ENCODE data around the gene ZC3H12A.
A peak's percentile ranks its signal among the peaks of the same experiment; 100 is the strongest.

Gene ZC3H12A

DNA sequence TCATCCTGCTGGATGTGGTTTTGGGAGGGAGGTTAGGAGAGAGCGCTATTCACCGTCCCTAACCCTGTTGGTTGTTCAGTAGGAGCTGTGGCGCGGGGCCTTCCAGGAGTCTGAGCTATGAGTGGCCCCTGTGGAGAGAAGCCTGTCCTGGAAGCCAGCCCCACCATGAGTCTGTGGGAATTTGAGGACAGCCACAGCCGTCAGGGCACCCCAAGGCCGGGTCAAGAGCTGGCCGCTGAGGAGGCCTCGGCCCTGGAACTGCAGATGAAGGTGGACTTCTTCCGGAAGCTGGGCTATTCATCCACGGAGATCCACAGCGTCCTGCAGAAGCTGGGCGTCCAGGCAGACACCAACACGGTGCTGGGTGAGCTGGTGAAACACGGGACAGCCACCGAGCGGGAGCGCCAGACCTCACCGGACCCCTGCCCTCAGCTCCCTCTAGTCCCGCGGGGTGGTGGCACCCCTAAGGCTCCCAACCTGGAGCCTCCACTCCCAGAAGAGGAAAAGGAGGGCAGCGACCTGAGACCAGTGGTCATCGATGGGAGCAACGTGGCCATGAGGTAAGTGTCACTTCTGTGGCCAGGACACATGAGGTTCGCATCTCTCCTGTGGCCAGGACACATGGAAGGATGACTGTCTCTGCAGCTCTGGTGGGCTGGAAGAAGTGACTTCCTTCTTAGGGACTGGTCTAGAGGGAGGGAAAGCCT, 1.2 kb downstream of the ZC3H12A start:
- DNase-seq (ENCODE audit: extremely low read depth, low read depth) = no peak
- TF ChIP-seq, protein P1, sequence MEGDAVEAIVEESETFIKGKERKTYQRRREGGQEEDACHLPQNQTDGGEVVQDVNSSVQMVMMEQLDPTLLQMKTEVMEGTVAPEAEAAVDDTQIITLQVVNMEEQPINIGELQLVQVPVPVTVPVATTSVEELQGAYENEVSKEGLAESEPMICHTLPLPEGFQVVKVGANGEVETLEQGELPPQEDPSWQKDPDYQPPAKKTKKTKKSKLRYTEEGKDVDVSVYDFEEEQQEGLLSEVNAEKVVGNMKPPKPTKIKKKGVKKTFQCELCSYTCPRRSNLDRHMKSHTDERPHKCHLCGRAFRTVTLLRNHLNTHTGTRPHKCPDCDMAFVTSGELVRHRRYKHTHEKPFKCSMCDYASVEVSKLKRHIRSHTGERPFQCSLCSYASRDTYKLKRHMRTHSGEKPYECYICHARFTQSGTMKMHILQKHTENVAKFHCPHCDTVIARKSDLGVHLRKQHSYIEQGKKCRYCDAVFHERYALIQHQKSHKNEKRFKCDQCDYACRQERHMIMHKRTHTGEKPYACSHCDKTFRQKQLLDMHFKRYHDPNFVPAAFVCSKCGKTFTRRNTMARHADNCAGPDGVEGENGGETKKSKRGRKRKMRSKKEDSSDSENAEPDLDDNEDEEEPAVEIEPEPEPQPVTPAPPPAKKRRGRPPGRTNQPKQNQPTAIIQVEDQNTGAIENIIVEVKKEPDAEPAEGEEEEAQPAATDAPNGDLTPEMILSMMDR (IDR thresholded peaks at IDR 0.05; ENCODE audit: low read depth, low read length) = no peak

DNA sequence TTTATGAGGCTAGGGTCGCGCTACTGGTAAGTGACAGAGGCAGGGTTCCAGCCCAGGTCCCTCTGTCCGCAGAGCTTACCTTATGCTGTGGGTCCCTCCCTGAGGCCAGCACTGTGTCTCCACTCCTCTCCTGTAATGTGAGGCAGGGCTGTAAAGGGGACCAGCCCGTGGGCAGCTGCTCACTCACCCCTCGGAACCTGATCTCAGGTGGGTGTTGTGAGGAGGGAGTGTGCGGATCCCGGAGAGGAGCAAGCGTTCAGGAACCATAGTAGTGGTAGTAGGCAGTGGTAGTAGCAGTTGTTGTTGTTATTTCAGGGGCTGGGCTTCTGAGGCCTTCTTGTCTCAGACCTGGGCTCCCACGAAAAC, 1.7 kb downstream of the ZC3H12A start:
- no peak for DNase-seq (ENCODE audit: extremely low read depth, low read depth)

DNA sequence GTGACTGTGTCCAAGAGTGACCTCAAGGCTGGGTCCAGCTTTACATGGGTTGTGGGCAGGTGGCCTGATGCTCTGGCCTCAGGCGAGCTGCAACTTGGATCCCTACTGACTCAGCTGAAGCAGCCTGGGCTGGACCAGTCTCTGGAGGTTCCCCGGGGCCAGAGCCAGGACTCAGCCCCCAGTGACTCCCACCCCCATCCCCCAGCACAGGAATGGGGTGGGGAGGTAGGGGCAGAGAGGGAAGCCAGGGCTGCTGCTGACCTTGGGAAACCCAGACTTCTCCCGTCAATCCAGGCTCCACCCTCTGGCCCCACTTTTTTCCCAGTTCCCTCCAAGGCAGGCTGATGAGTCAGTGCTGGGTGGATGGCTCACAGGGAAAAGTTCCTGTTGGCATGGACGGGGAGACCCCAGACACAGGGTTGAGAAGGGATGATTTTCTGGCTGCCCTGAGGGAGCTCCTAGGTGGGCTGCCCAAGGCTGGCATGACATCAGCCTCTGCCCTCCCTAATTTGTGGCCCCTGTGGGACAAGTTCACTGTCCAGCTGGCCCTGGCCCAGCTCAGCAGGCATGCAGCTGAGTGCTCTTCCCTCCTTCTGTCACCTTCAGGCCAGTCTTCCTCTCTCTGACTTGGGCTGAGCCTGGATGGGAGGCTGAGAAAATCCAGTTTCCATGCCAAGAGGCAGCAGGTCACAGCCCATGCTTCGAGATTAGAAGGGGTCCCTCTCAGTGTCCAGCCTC, 2.2 kb downstream of the ZC3H12A start:
- TF ChIP-seq, protein P1 (IDR thresholded peaks at IDR 0.05; ENCODE audit: low read depth, low read length) = no peak
- DNase-seq (ENCODE audit: extremely low read depth, low read depth) = peak; percentile 81

More for the DNA sequence above, 1.7 kb downstream of the ZC3H12A start:
- TF ChIP-seq, protein P1 (IDR thresholded peaks at IDR 0.05; ENCODE audit: low read depth, low read length) = no peak

DNA sequence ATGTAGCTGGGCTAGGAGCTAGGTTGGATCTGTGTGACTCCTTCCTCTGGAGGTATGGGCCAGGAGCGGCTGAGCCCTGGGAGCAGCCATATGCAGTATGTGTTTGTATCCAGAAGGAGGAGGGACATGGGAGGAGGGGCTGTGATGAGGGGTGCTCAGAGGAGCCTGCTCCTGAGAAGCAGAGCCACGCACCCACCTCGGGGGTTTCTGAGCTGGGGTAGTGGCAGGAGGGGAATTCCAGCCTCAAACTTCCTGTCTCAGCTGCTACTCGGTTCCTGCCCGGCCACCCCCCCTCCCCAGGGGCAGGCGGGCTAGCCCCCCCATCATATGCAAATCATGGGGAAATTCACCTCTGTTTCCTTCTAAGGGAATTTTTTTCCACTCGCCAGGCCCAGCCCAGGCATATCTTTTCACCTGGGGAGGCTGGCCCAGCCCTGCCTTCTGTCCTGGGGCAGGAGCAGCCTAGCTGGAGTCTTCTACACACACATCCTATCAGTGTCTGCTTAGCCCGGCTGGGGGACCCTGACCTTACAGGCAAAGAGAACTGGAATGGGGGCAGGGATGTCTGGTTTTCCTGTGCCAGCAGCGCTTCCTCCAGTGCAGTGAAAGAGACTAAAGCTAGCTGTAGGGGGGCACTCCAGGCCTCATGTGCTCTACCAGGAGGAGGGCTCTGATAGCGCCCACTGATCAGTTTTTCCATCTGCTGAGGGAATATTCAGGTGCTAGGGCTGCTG, 3.0 kb downstream of the ZC3H12A start:
- no peak for DNase-seq (ENCODE audit: extremely low read depth, low read depth)
- TF ChIP-seq, protein P1 (IDR thresholded peaks at IDR 0.05; ENCODE audit: low read depth, low read length) = no peak

DNA sequence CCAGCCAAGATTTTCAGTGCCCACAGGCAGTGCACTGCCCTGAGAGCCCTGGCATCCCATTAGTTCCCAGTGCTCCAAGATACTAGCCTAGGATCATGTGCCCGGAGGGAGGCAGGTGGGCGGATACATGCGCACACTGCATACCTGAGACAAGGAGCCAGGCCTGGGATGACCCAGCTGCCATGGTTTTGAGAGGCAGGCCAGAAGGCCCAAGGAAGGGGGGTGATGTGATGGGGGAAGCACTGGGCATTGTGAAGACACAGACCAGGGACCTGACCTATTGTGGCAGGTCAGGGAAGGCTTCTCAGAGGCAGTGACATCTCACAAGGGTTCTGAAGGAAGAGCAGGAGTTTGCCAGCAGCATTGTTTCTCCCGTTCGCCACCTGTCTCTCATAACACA, 3.6 kb downstream of the ZC3H12A start:
- DNase-seq (ENCODE audit: extremely low read depth, low read depth) = no peak
- TF ChIP-seq, protein P1 (IDR thresholded peaks at IDR 0.05; ENCODE audit: low read depth, low read length) = no peak

DNA sequence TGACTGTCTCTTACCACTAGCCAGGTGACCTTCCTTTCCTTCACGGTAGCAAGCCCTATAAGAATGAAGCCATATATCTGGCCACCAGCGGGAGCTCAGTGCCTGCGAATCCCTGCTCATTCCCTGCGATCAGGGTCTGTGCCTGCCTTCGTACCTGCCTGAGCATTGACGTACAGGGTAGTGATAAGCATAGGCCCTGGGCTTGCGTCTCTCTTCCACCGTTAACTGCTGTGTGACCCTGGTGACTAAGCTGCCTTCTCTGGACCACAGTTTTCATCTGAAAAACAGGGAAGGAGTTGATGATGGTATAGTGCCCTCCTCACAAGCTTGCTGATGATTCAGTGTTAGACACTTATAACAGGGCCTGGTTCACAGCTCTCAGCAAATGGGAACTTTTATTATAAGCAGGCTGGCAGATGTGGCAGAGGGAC, 4.1 kb downstream of the ZC3H12A start:
- no peak for DNase-seq (ENCODE audit: extremely low read depth, low read depth)
- TF ChIP-seq, protein P1 (IDR thresholded peaks at IDR 0.05; ENCODE audit: low read depth, low read length) = no peak

DNA sequence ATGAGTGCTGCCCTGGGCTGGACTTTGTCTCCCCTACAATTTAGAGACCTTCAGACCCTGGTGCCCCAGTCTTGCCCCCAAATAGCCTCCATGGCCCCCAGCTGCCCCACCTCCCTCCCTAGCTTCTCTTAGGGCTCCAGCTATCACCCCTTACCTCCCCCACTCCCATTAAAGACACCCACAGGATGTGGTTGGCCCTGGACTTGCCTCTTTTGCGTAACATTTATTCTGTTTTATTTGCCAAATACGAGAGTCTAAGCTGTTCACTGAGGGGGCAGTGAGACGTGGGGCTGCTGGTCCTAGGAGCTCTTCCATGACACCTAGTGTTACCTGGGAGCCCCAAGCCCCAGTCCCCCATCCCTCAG, 4.5 kb downstream of the ZC3H12A start:
- TF ChIP-seq, protein P1 (IDR thresholded peaks at IDR 0.05; ENCODE audit: low read depth, low read length) = no peak
- DNase-seq (ENCODE audit: extremely low read depth, low read depth) = no peak
